Measurements from ENCODE around the gene RNF181. TPM values are rescaled to one million over a fixed set of nuclear protein-coding genes. Genes with fewer than 3 reads are reported as not detected.

The RNF181 gene
- total RNA-seq, 1 experiment from 2014 or later = 78.5 TPM

DNA sequence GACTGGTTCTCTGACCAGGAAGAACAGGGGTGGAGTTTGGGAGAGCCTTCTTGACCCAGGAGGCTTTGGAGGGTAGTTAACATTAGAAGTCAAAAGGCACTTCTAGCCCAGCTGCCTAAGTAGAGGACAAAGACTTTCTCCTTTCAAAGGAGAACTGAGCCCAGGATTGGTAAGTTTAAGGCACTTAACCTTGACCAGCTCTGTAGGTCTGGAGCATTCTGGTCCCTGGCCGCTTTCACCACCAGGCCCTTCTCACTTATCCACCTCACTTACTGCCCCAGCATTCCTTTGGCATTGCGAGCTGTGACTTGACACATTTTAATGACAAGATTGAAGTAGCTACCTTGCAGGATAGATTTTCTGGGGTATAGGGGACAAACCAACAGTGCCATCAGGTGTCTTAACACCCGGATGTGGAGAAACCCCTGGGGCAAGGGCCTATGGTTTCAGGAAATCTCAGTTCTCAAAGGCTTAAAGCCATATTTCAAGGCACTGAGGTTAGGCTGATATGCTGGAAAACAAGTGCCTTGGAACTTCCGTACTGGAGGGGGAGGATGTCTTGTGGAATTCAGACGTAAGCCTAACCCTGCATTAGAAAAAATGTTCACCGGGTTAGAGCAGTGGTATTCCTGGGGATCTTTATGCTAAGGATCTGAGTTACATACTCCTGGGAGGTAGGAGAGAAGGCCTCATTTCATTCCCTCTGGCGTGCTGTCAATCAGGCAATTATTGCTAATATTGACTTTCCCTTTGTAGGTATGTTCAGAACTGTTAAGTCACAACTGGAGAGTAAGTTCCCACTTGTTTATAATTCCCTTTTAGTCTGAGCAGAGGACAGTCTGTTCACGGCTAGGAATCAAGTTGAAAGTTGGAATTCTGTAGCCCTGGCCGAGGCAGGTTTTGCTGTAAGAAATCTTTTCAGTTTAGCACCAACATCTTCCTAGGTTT is 12.0 kb downstream of the RNF181 start:
- H3K27me3 ChIP-seq (replicated peaks; ENCODE audit: insufficient read depth, low read depth, low read length, poor library complexity) = no peaks in the 10 kb centered on the region
- intact Hi-C loops (cut with micrococcal nuclease; ENCODE audit: unreplicated experiment) = no loop called here
- peaks cover 23% of the 10 kb centered on the region for H3K36me3 ChIP-seq (ENCODE audit: insufficient read depth, low read length, poor library complexity, severe bottlenecking)
- DNase-seq (ENCODE audit: low spot score) = no peak
- no peak overlapping the region for H3K4me3 ChIP-seq (ENCODE audit: low read depth, low read length, poor library complexity, severe bottlenecking)
- CTCF ChIA-PET = interaction anchor here (0.9 kb wide), 1 partner anchor 30 kb away, joined by 3 read pairs; no protein-coding TSS in a partner anchor
- BruUV-seq (replicated peaks) = no TSS peak
- TF ChIP-seq, protein P1, sequence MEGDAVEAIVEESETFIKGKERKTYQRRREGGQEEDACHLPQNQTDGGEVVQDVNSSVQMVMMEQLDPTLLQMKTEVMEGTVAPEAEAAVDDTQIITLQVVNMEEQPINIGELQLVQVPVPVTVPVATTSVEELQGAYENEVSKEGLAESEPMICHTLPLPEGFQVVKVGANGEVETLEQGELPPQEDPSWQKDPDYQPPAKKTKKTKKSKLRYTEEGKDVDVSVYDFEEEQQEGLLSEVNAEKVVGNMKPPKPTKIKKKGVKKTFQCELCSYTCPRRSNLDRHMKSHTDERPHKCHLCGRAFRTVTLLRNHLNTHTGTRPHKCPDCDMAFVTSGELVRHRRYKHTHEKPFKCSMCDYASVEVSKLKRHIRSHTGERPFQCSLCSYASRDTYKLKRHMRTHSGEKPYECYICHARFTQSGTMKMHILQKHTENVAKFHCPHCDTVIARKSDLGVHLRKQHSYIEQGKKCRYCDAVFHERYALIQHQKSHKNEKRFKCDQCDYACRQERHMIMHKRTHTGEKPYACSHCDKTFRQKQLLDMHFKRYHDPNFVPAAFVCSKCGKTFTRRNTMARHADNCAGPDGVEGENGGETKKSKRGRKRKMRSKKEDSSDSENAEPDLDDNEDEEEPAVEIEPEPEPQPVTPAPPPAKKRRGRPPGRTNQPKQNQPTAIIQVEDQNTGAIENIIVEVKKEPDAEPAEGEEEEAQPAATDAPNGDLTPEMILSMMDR (conservative IDR thresholded peaks at IDR 0.05; ENCODE audit: low read depth, low read length) = no peak
- TF ChIP-seq EZH2 (IDR thresholded peaks at IDR 0.05; ENCODE audit: borderline replicate concordance, low read depth, low read length, poor library complexity, severe bottlenecking) = no peak
- H3K9me3 ChIP-seq (ENCODE audit: low read depth, low read length, poor library complexity, severe bottlenecking) = no peaks in the 10 kb centered on the region
- peaks cover 14% of the 10 kb centered on the region for H3K4me1 ChIP-seq (ENCODE audit: insufficient read depth, low read length, poor library complexity, severe bottlenecking)
- no peak overlapping the region for H3K27ac ChIP-seq (ENCODE audit: low read depth, low read length, poor library complexity, severe bottlenecking)
- POLR2A ChIA-PET (ENCODE audit: low non-redundant PET) = no interaction called here

GRCh38 chr2:85611217-85611704 is 15.7 kb downstream of the RNF181 start:
- POLR2A ChIA-PET (ENCODE audit: low non-redundant PET) = no interaction called here
- Histone ChIP-seq H3K27me3 (replicated peaks; ENCODE audit: insufficient read depth, low read depth, low read length, poor library complexity) (no peaks in the 10 kb centered on the region), H3K4me1 (ENCODE audit: insufficient read depth, low read length, poor library complexity, severe bottlenecking) (peaks cover 7% of the 10 kb centered on the region), H3K4me3 (ENCODE audit: low read depth, low read length, poor library complexity, severe bottlenecking) (peak overlapping the region; percentile 65), H3K9me3 (ENCODE audit: low read depth, low read length, poor library complexity, severe bottlenecking) (no peaks in the 10 kb centered on the region), H3K36me3 (ENCODE audit: insufficient read depth, low read length, poor library complexity, severe bottlenecking) (peaks cover 23% of the 10 kb centered on the region), H3K27ac (ENCODE audit: low read depth, low read length, poor library complexity, severe bottlenecking) (peak overlapping the region; percentile 67)
- BruUV-seq (replicated peaks) = TSS peak; percentile 27
- no peak for DNase-seq (ENCODE audit: low spot score)
- no peak for TF ChIP-seq EZH2 (IDR thresholded peaks at IDR 0.05; ENCODE audit: borderline replicate concordance, low read depth, low read length, poor library complexity, severe bottlenecking)
- TF ChIP-seq, protein P1 (conservative IDR thresholded peaks at IDR 0.05; ENCODE audit: low read depth, low read length) = no peak
- intact Hi-C loops (cut with micrococcal nuclease; ENCODE audit: unreplicated experiment) = no loop called here
- CTCF ChIA-PET = no interaction called here

GRCh38 chr2:85611705-85612587 is 16.4 kb downstream of the RNF181 start, which contains the start of gene C2orf68:
TSS of gene C2orf68 (minus strand) at chr2:85612066. CDS start at chr2:85611984, 82 bp downstream.
- Histone ChIP-seq H3K27me3 (replicated peaks; ENCODE audit: insufficient read depth, low read depth, low read length, poor library complexity) (no peaks in the 10 kb centered on the region), H3K4me1 (ENCODE audit: insufficient read depth, low read length, poor library complexity, severe bottlenecking) (peaks cover 4% of the 10 kb centered on the region), H3K4me3 (ENCODE audit: low read depth, low read length, poor library complexity, severe bottlenecking) (peak within 1 kb of the TSS; percentile 65), H3K36me3 (ENCODE audit: insufficient read depth, low read length, poor library complexity, severe bottlenecking) (peaks cover 23% of the 10 kb centered on the region), H3K9me3 (ENCODE audit: low read depth, low read length, poor library complexity, severe bottlenecking) (no peaks in the 10 kb centered on the region), H3K27ac (ENCODE audit: low read depth, low read length, poor library complexity, severe bottlenecking) (peak within 1 kb of the TSS; percentile 67)
- POLR2A ChIA-PET (ENCODE audit: low non-redundant PET) = no interaction called here
- TSS peak; percentile 70 for BruUV-seq (replicated peaks)
- TF ChIP-seq, protein P1 (conservative IDR thresholded peaks at IDR 0.05; ENCODE audit: low read depth, low read length) = no peak
- no peak for TF ChIP-seq EZH2 (IDR thresholded peaks at IDR 0.05; ENCODE audit: borderline replicate concordance, low read depth, low read length, poor library complexity, severe bottlenecking)
- intact Hi-C loops (cut with micrococcal nuclease; ENCODE audit: unreplicated experiment) = no loop called here
- CTCF ChIA-PET = no interaction called here
- DNase-seq (ENCODE audit: low spot score) = peak; percentile 91
